Hepatocyte (in vitro differentiated cells): ENCODE results near the gene SPINDOC. TPM values are rescaled to one million over a fixed set of nuclear protein-coding genes. Genes with fewer than 3 reads are reported as not detected.

Experiments used
- DNase-seq: peaks from one replicate; pipeline ENCODE4 v3.0.0-alpha.2; 2016; ENCODE audit warnings: low spot score
- H2AFZ ChIP-seq: fragments of 200-600 bp; sonication (generic); 2 replicates; pipeline ENCODE4 v1.6.0; 2016; ENCODE audit warnings: antibody characterized with exemption, mild to moderate bottlenecking
- H3K27ac ChIP-seq: fragments of 200-600 bp; sonication (generic); 2 replicates; pipeline ENCODE4 v1.5.1; 2016; ENCODE audit warnings: mild to moderate bottlenecking
- H3K27me3 ChIP-seq: fragments of 200-600 bp; sonication (generic); 2 replicates; pipeline ENCODE4 v1.6.1; 2016
- H3K36me3 ChIP-seq: fragments of 200-600 bp; sonication (generic); replicated peaks from 2 replicates; pipeline ENCODE4 v1.5.1; 2016; ENCODE audit warnings: low read depth; ENCODE audit not compliant: insufficient read depth
- H3K4me1 ChIP-seq: fragments of 200-600 bp; sonication (generic); 2 replicates; pipeline ENCODE4 v1.5.1; 2016; ENCODE audit warnings: mild to moderate bottlenecking, moderate library complexity; ENCODE audit not compliant: insufficient read depth
- H3K4me2 ChIP-seq: fragments of 200-600 bp; sonication (generic); 2 replicates; pipeline ENCODE4 v1.6.0; 2016
- H3K4me3 ChIP-seq: fragments of 200-600 bp; sonication (generic); 2 replicates; pipeline ENCODE4 v1.5.1; 2016; ENCODE audit warnings: mild to moderate bottlenecking
- H3K79me2 ChIP-seq: fragments of 200-600 bp; sonication (generic); 2 replicates; pipeline ENCODE4 v1.6.0; 2017; ENCODE audit warnings: mild to moderate bottlenecking
- H3K9me2 ChIP-seq: fragments of 200-600 bp; sonication (generic); replicated peaks from 2 replicates; pipeline ENCODE4 v1.6.0; 2017; ENCODE audit warnings: mild to moderate bottlenecking; ENCODE audit not compliant: insufficient read depth
- H3K9me3 ChIP-seq: fragments of 200-600 bp; sonication (generic); 2 replicates; pipeline ENCODE4 v1.5.1; 2016; ENCODE audit warnings: low read depth, mild to moderate bottlenecking
- H4K20me1 ChIP-seq: fragments of 200-600 bp; sonication (generic); 2 replicates; pipeline ENCODE4 v1.6.0; 2016; ENCODE audit warnings: mild to moderate bottlenecking; ENCODE audit not compliant: insufficient read depth, poor library complexity, severe bottlenecking
- EZH2 ChIP-seq: fragments of 200-600 bp; sonication (generic); IDR thresholded peaks from 2 replicates; pipeline ENCODE4 v1.6.1; 2016; ENCODE audit warnings: antibody characterized with exemption, mild to moderate bottlenecking, borderline replicate concordance
- EZH2phosphoT487 ChIP-seq: fragments of 200-600 bp; sonication (generic); IDR thresholded peaks from one replicate; pipeline ENCODE4 v1.6.1; 2018; ENCODE audit warnings: antibody characterized with exemption, mild to moderate bottlenecking, low read depth, moderate library complexity; ENCODE audit not compliant: unreplicated experiment, severe bottlenecking
- WGBS: methylation state at CpG from one replicate; pipeline ENCODE4 v1.1.6; 2016; ENCODE audit warnings: low lambda C conversion rate; ENCODE audit errors: missing lambda C conversion rate; 5-methylcytosine and 5-hydroxymethylcytosine counted together
- polyA plus RNA-seq: library from polyadenylated mRNA; unstranded; fragments of >200 nt; fragmentation: Nextera tagmentation; extraction: Ambion mirVana; gene quantifications from 2 replicates; pipeline ENCODE4 v1.2.1, GENCODE V29; 2016
- total RNA-seq: library from RNA; depleted of rRNA; stranded (reverse); fragments of >200 nt; gene quantifications from 2 replicates; pipeline ENCODE4 v1.2.3, GENCODE V29; 2014
- TF ChIP-seq, protein P1 (sequence below): fragments of 200-600 bp; sonication (generic); IDR thresholded peaks from 2 replicates; pipeline ENCODE4 v1.5.1; 2016; ENCODE audit warnings: antibody characterized with exemption, mild to moderate bottlenecking; ENCODE audit not compliant: poor library complexity

The SPINDOC gene
- total and polyA plus RNA-seq, 2 experiments from 2014 or later: 9.9 to 24.0 TPM

GRCh38 chr11:63764679-63765647, 48.3 kb upstream of the SPINDOC start:
- Histone ChIP-seq H3K27me3 (no peaks in the 10 kb centered on the region), H3K27ac (peak overlapping the region; percentile 93), H2AFZ (no peak overlapping the region), H3K9me3 (no peaks in the 10 kb centered on the region), H3K9me2 (no peaks in the 10 kb centered on the region), H3K4me3 (no peak overlapping the region), H3K79me2 (peaks cover 59% of the 10 kb centered on the region), H3K4me2 (peak overlapping the region; percentile 80), H4K20me1 (peaks cover 65% of the 10 kb centered on the region), H3K4me1 (peaks cover 56% of the 10 kb centered on the region), H3K36me3 (no peaks in the 10 kb centered on the region)
- no peak for TF ChIP-seq EZH2phosphoT487
- TF ChIP-seq, protein P1, sequence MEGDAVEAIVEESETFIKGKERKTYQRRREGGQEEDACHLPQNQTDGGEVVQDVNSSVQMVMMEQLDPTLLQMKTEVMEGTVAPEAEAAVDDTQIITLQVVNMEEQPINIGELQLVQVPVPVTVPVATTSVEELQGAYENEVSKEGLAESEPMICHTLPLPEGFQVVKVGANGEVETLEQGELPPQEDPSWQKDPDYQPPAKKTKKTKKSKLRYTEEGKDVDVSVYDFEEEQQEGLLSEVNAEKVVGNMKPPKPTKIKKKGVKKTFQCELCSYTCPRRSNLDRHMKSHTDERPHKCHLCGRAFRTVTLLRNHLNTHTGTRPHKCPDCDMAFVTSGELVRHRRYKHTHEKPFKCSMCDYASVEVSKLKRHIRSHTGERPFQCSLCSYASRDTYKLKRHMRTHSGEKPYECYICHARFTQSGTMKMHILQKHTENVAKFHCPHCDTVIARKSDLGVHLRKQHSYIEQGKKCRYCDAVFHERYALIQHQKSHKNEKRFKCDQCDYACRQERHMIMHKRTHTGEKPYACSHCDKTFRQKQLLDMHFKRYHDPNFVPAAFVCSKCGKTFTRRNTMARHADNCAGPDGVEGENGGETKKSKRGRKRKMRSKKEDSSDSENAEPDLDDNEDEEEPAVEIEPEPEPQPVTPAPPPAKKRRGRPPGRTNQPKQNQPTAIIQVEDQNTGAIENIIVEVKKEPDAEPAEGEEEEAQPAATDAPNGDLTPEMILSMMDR: no peak
- no peak for TF ChIP-seq EZH2
- 66% methylated on average over 18 of the region's 30 CpGs for WGBS
- DNase-seq: peak; percentile 67

DNA sequence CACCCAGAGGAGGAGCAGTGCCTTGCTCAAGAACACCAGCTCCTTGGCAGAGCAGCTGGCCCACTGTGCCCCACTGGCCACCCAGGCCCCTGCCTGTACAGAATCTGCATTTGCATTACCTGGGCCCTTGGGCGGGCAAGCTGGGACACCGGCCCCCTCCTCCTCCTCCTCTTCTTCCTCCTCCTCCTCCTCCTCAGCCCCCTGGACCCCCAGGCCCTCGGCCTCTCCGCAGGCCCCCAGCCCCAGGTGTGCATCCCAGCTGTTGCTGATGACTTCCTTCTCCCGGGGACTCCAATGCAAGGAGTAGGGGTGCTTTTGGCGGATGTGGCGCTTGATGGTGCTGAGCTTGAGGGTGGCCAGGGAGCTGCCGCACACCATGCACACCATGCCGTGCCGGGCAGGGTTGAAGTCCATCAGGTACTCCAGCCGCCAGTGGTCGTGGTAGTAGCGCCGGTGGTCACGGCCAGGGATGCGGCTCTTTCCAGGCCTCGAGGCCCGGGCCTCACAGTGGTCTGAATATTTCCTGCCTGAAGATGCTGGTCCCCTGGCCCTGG, 47.5 kb upstream of the SPINDOC start:
- Histone ChIP-seq H3K27ac (peak overlapping the region; percentile 93), H3K4me1 (peaks cover 64% of the 10 kb centered on the region), H3K4me3 (no peak overlapping the region), H3K36me3 (no peaks in the 10 kb centered on the region), H3K9me2 (no peaks in the 10 kb centered on the region), H4K20me1 (peaks cover 65% of the 10 kb centered on the region), H2AFZ (no peak overlapping the region), H3K4me2 (peak overlapping the region; percentile 80), H3K79me2 (peaks cover 61% of the 10 kb centered on the region), H3K9me3 (no peaks in the 10 kb centered on the region), H3K27me3 (no peaks in the 10 kb centered on the region)
- peak; percentile 27 for DNase-seq
- WGBS: 87% methylated on average over 16 of the region's 18 CpGs
- TF ChIP-seq EZH2 (no peak), EZH2phosphoT487 (no peak)
- TF ChIP-seq, protein P1: no peak

GRCh38 chr11:63766531-63767235, 46.6 kb upstream of the SPINDOC start:
- no peaks in the 10 kb centered on the region for H3K9me3 ChIP-seq
- H3K27ac ChIP-seq: peak overlapping the region; percentile 93
- peak overlapping the region; percentile 99 for H3K4me3 ChIP-seq
- no peaks in the 10 kb centered on the region for H3K9me2 ChIP-seq
- no peaks in the 10 kb centered on the region for H3K36me3 ChIP-seq
- H3K27me3 ChIP-seq: no peaks in the 10 kb centered on the region
- H3K4me1 ChIP-seq: peaks cover 64% of the 10 kb centered on the region
- 51% methylated on average over 6 of the region's 7 CpGs for WGBS
- H4K20me1 ChIP-seq: peaks cover 58% of the 10 kb centered on the region
- H3K4me2 ChIP-seq: peak overlapping the region; percentile 80
- peak; percentile 65 for DNase-seq
- TF ChIP-seq EZH2 (no peak), EZH2phosphoT487 (no peak)
- TF ChIP-seq, protein P1: no peak
- H2AFZ ChIP-seq: no peak overlapping the region
- H3K79me2 ChIP-seq: peaks cover 61% of the 10 kb centered on the region
